ENCODE measurements around the gene AGA.

AGA gene

DNA sequence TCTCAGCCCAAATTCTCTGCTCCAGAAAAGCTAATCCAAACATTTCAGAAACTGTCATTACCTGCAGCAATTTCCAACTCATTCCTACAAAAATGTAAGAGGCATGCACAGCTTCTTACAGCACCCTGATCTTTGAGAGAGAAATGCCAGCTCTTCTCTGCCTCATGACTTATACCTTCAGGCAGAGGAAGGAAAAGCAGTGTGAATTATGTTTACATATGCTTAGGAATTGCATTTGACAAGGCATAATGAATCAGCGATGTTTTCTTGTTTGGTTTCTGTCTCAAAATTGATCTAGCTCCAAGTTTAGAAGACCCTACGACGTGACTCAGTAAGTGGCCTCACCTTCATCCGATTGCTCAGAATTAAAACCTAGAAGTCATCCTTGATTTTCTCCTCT lies 21.8 kb upstream of the AGA start:
- DNase-seq (no peak), ATAC-seq (replicated peaks) (no peak)
- H3K27me3 Mint-ChIP-seq = no peaks in the 10 kb centered on the region
- no peaks in the 10 kb centered on the region for H3K9me3 Mint-ChIP-seq
- H3K4me3 Mint-ChIP-seq = no peak overlapping the region
- no peak overlapping the region for H3K27ac Mint-ChIP-seq
- peaks cover 0 to 3% of the 10 kb centered on the region in 2 donors for H3K4me1 Mint-ChIP-seq (ENCODE audit: low read depth in 2 of 2)
- no peaks in the 10 kb centered on the region for H3K36me3 Mint-ChIP-seq (ENCODE audit: insufficient read depth)

DNA sequence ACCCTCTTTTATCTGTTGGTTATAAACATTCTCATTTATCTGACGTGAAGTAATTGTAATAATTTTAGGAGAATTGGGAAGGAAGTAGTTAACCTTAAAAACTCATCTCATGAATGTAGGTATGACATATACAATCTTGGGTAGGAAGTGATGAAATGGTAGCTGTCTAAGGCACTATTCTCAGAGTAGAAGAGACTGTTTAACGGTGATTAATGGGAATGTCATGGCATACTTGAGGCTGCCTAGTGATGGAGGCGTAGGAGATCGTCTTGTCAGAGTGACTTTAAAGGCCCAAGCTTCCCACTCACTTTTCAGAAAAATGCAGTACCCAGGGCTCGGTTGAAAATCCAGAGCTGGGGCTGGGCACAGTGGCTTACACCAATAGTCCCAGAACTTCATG lies 19.4 kb upstream of the AGA start:
- no peak overlapping the region for H3K27ac Mint-ChIP-seq
- no peaks in the 10 kb centered on the region for H3K9me3 Mint-ChIP-seq
- H3K27me3 Mint-ChIP-seq = no peaks in the 10 kb centered on the region
- ATAC-seq (replicated peaks) (no peak), DNase-seq (no peak)
- H3K4me3 Mint-ChIP-seq = no peak overlapping the region
- peaks cover 0 to 3% of the 10 kb centered on the region in 2 donors for H3K4me1 Mint-ChIP-seq (ENCODE audit: low read depth in 2 of 2)
- no peaks in the 10 kb centered on the region for H3K36me3 Mint-ChIP-seq (ENCODE audit: insufficient read depth)

DNA sequence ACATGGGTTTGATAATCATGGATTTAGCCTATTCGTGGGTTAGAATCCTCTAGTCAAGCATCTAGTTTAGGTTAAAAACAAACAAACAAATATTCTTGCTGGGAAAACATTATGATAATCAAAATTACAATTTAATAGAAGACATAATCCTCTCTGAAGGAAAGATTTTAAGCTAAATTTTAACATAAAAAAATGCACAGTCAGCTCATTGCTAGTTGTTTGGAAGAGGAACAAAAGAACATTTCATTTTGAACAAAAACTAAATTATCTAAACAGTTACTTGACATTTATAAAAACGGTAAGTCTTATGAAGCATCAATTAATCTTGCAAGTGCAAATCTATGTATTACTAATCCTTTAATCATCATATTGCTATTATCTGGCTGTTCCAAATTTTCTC lies 18.2 kb upstream of the AGA start:
- ATAC-seq (replicated peaks) (no peak), DNase-seq (no peak)
- peaks cover 0 to 3% of the 10 kb centered on the region in 2 donors for H3K4me1 Mint-ChIP-seq (ENCODE audit: low read depth in 2 of 2)
- no peak overlapping the region for H3K4me3 Mint-ChIP-seq
- H3K9me3 Mint-ChIP-seq = no peaks in the 10 kb centered on the region
- no peaks in the 10 kb centered on the region for H3K36me3 Mint-ChIP-seq (ENCODE audit: insufficient read depth)
- no peaks in the 10 kb centered on the region for H3K27me3 Mint-ChIP-seq
- no peak overlapping the region for H3K27ac Mint-ChIP-seq

DNA sequence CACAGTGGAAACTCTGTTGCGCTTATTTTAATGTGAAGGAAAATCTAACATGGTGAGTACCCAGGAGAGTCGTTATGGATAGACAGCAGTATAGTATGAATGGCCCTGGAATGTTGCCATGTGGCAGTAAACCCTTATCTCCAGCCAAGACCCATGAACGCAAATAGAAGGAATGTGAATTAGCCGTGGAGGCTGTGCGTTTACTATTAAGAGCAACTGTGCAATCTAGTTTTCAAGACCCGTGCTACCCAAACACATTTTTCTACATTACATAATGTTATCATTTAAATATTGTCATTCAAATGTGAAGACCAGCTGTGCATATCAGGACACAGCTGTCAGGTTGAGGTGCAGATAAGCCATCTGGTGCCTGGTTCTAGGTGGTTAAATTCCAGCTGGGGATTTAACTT lies 13.3 kb upstream of the AGA start:
- no peak for ATAC-seq (replicated peaks)
- H3K4me3 Mint-ChIP-seq = no peak overlapping the region
- H3K4me1 Mint-ChIP-seq (ENCODE audit: low read depth in 2 of 2) = no peaks in the 10 kb centered on the region
- no peaks in the 10 kb centered on the region for H3K9me3 Mint-ChIP-seq
- no peak for DNase-seq
- no peaks in the 10 kb centered on the region for H3K27me3 Mint-ChIP-seq
- H3K36me3 Mint-ChIP-seq (ENCODE audit: insufficient read depth) = no peaks in the 10 kb centered on the region
- H3K27ac Mint-ChIP-seq = no peak overlapping the region

DNA sequence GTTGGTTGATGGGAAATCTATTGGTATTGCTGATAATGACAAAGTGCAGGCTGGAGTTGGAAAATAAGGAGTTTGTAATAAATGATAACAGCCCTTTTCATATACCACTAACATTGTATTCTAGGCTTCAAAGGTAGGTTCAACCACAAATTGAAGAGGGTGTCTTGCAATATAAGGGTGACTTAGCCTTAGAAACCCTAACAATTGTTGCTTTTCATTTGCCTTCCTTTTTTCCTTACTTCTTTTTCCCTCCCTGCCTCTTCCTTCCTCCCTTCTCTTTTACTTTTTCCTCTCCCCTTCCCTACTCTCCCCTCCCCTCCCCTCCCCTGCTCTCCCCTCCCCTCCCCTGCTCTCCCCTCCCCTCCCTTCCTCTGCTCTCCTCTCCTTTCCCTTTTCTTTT lies 10.9 kb upstream of the AGA start:
- H3K27me3 Mint-ChIP-seq = no peaks in the 10 kb centered on the region
- no peak overlapping the region for H3K4me3 Mint-ChIP-seq
- no peaks in the 10 kb centered on the region for H3K36me3 Mint-ChIP-seq (ENCODE audit: insufficient read depth)
- H3K27ac Mint-ChIP-seq = no peak overlapping the region
- H3K9me3 Mint-ChIP-seq = no peaks in the 10 kb centered on the region
- no peak for DNase-seq
- no peaks in the 10 kb centered on the region for H3K4me1 Mint-ChIP-seq (ENCODE audit: low read depth in 2 of 2)
- ATAC-seq (replicated peaks) = no peak

DNA sequence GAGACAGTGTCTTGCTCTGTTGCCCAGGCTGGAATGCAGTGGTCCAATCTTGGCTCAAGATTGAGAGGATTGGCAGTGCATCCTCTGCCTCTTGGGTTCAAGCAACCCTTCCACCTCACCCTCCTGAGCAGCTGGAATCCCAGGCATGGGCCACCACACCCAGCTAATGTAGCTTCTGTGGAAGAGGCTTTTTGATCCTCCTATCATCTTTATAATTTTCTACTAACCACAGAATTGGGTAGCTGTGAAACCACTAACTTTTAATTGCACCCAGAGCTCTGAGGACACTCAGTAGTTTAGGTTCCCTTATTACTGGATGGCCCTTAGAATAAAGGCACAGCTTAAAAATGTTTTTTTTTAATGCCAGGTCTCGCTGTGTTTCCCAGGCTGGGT lies 8.9 kb upstream of the AGA start:
- ATAC-seq (replicated peaks) = no peak
- Mint-ChIP-seq H3K9me3 (no peaks in the 10 kb centered on the region), H3K27ac (no peak overlapping the region), H3K36me3 (ENCODE audit: insufficient read depth) (no peaks in the 10 kb centered on the region), H3K4me3 (no peak overlapping the region), H3K4me1 (ENCODE audit: low read depth in 2 of 2) (peaks cover 0 to 6% of the 10 kb centered on the region in 2 donors), H3K27me3 (no peaks in the 10 kb centered on the region)
- no peak for DNase-seq

DNA sequence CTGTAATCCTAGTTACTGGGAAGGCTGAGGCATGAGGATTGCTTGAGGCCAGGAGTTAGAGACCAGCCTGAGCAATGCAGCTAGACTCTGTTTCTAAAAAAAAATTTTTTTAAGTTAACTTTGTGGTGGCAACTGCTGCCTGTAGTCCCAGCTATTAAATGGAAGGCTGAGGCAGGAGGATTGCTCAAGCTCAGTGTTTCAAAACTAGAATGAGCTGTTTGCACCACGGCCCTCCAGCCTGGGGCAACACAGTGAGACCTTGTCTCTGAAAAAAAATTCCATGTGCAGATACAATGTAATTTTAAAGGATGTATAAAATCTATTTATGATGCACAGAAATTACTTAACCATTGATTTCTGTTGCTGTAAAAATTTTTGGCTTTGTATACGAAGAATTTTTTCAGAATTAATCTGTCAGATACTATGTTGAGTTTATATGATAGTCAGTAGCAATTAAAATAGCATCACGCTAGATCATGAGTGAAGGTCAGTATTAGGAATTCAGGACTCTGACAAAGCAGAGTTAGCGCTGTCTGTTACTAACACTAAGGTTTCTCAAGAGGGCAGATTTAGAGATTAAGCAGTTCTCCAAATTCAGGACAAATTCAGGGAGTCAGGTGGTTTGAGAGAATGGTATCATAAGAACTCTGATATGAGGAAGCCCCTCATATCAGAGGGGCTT lies 8.3 kb upstream of the AGA start:
- DNase-seq (no peak), ATAC-seq (replicated peaks) (no peak)
- no peaks in the 10 kb centered on the region for H3K9me3 Mint-ChIP-seq
- H3K36me3 Mint-ChIP-seq (ENCODE audit: insufficient read depth) = no peaks in the 10 kb centered on the region
- peaks cover 0 to 6% of the 10 kb centered on the region in 2 donors for H3K4me1 Mint-ChIP-seq (ENCODE audit: low read depth in 2 of 2)
- no peak overlapping the region for H3K27ac Mint-ChIP-seq
- no peaks in the 10 kb centered on the region for H3K27me3 Mint-ChIP-seq
- no peak overlapping the region for H3K4me3 Mint-ChIP-seq

DNA sequence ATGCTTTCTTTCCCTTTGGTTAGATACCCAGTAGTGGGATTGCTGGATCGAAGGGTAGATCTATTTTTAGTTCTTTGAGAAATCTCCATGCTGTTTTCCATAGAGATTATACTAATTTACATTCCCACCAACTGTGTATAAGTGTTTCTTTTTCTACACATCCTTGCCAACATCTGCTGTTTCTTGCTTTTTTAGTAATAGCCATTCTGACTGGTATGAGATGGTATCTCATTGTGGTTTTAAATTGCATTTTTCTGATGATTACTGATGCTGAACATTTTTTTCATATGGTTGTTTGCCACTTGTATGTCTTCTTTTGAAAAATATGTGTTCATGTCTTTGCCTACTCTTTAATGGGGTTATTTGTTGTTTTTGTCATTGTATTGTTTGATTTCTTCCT lies 6.6 kb upstream of the AGA start:
- H3K9me3 Mint-ChIP-seq = no peaks in the 10 kb centered on the region
- H3K27me3 Mint-ChIP-seq = no peaks in the 10 kb centered on the region
- ATAC-seq (replicated peaks) (no peak), DNase-seq (no peak)
- H3K36me3 Mint-ChIP-seq (ENCODE audit: insufficient read depth) = no peaks in the 10 kb centered on the region
- H3K27ac Mint-ChIP-seq = no peak overlapping the region
- H3K4me3 Mint-ChIP-seq = no peak overlapping the region
- peaks cover 0 to 6% of the 10 kb centered on the region in 2 donors for H3K4me1 Mint-ChIP-seq (ENCODE audit: low read depth in 2 of 2)

DNA sequence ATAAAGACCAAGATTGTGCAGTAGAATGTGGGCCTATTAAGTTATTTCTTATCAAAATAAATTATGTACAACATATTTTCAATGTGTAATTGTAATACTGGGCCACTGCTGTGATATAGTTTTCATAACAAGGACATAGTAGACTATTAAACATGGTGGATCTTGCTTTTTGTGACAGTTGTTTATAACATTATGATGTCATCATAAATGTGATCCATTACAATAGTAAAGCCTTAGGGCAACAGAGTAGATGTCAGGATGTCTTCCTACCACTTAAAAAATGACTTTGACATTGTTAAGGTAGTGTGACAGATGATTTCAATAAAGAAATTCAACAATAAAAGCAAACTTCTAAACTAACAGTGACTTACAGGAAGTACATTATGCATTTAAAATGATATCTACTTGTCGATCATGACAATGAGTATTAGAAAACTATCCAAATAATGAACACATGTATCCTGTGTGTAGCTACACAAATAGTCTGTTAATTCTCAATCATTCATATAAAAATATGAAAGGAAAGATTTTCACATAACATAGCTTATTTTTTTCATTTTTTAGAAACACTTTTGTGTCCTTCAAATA lies 5.3 kb upstream of the AGA start:
- H3K9me3 Mint-ChIP-seq = no peaks in the 10 kb centered on the region
- peaks cover 2% of the 10 kb centered on the region for H3K36me3 Mint-ChIP-seq (ENCODE audit: insufficient read depth)
- no peaks in the 10 kb centered on the region for H3K27me3 Mint-ChIP-seq
- ATAC-seq (replicated peaks) = no peak
- H3K4me3 Mint-ChIP-seq = no peak overlapping the region
- peaks cover 0 to 12% of the 10 kb centered on the region in 2 donors for H3K4me1 Mint-ChIP-seq (ENCODE audit: low read depth in 2 of 2)
- DNase-seq = no peak
- H3K27ac Mint-ChIP-seq = peak overlapping the region in 1 of 2 donors; percentile 10

DNA sequence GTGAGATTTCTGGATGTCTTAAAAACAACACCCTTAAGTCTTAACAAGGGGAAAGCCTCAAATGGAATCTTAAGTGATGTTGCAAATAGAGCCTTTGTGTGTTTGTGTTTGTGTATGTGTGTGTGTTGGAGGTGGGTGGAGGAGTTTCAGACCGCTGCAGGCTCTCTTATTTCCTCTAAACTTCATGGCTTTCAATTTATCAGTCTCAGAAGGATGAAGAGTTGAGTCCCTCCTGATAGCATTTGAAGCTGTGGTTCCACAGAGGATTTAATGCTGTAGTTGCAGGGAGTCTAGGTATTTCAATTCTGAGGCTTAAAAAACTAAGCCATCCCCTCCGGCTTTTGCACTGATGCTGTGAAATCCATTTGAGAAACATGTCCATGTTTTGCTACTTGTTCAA lies 4.3 kb upstream of the AGA start:
- ATAC-seq (replicated peaks) (no peak), DNase-seq (no peak)
- Mint-ChIP-seq H3K9me3 (no peaks in the 10 kb centered on the region), H3K27me3 (no peaks in the 10 kb centered on the region), H3K4me3 (no peak overlapping the region), H3K4me1 (ENCODE audit: low read depth in 2 of 2) (peaks cover 3 to 14% of the 10 kb centered on the region in 2 donors), H3K27ac (no peak overlapping the region), H3K36me3 (ENCODE audit: insufficient read depth) (peaks cover 10% of the 10 kb centered on the region)

DNA sequence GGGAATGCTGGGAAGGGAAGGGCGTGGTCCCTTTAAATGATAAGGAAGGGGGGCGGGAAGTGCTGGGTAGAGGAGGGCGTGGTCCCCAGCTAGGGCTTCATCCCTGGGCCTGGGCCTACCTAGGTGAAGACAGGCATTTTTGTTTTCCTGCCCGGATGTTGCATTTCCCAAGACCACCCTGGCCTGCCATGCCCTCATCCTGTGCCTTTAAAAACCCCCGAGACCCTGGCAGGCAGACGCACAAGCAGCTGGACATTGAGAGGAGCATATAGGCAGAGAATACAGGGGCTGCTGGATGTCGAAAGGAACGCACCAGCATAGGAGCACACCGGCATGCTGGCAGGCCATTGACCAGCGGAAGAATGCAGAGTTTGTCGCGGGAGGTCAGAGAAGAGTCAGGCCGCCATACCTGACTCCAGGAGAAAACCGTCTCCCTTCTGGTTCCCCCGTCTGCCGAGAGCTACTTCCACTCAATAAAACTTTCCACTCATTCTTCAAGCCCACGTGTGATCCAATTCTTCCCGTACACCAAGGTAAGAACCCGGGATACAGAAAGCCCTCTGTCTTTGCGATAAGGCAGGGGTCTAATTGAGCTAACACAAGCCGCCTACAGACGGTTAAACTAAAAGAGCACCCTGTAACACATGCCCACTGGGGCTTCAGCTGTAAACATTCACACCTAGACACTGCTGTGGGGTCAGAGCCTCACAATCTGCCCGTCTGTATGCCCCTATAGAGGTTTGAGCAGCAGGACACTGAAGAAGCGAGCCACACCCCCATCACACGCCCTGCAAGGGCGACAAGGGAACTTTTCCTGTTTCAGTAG lies 2.9 kb upstream of the AGA start:
- H3K27me3 Mint-ChIP-seq = no peaks in the 10 kb centered on the region
- peaks cover 16% of the 10 kb centered on the region for H3K36me3 Mint-ChIP-seq (ENCODE audit: insufficient read depth)
- H3K4me3 Mint-ChIP-seq = peak overlapping the region in 1 of 2 donors; percentile 28
- H3K4me1 Mint-ChIP-seq (ENCODE audit: low read depth in 2 of 2) = peaks cover 13 to 29% of the 10 kb centered on the region in 2 donors
- no peak for ATAC-seq (replicated peaks)
- H3K9me3 Mint-ChIP-seq = no peaks in the 10 kb centered on the region
- no peak overlapping the region for H3K27ac Mint-ChIP-seq
- DNase-seq = no peak

DNA sequence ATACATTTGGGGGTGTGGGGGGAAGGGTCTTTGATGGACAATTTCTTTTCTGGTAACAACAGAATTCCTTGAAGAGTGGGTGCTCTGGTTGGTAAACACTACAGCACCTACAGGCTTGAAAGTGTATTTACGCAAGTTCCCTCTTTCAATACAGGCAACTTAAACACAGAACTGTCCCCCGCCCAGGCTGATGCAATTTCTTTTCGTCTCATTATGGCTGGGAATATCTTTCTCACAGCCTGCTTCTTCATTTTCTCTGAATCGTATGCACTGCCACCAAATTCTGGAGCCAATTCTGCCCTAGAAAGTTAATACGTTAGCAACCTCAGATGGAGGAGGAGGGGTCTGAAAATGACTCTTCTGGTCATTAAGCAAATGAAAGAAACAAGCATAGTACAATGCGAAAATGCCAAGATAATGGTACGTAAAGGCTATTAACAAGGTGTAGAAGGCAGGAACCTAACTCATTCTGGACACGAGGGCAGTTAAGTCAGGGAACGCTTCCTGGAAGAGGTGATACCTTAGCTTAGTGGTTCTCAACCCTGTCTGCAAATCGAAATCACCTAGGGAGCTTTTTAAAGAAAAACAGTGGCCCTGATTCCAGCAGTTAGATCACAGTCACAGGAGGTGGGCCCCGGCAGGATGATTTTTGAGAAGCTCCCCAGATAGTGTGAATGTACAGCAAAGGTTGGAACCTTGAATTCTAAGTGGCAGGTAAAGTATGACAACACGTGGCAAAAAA lies 1.0 kb downstream of the AGA start:
- peak overlapping the region; percentile 77 to 86 for H3K4me3 Mint-ChIP-seq
- no peaks in the 10 kb centered on the region for H3K9me3 Mint-ChIP-seq
- H3K27ac Mint-ChIP-seq = peak overlapping the region; percentile 89 to 98
- H3K4me1 Mint-ChIP-seq (ENCODE audit: low read depth in 2 of 2) = peaks cover 13 to 30% of the 10 kb centered on the region in 2 donors
- H3K36me3 Mint-ChIP-seq (ENCODE audit: insufficient read depth) = peaks cover 16% of the 10 kb centered on the region
- no peaks in the 10 kb centered on the region for H3K27me3 Mint-ChIP-seq
- DNase-seq = peak in 1 of 3 experiments; percentile 3
- no peak for ATAC-seq (replicated peaks)

DNA sequence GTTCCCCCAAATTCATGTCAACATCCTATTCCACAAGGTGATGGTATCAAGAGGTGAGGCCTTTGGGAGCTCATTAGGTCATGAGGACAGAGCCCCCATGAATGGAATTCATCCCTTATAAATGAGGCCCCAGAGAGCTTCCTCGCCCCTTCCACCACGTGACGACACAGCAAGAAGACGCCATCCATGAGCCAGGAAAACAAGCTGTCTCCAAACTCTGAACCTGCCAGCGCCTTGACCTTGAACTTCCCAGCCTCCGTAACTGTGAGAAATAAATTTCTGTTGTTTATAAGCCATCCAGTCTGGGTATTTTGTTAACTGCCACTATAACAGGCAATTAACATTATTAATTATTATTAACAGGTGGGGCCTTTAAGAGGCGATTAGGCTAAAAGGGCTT lies 5.8 kb downstream of the AGA start:
- no peak for DNase-seq
- Mint-ChIP-seq H3K9me3 (no peaks in the 10 kb centered on the region), H3K27me3 (no peaks in the 10 kb centered on the region), H3K27ac (no peak overlapping the region), H3K36me3 (ENCODE audit: insufficient read depth) (peaks cover 42% of the 10 kb centered on the region), H3K4me1 (ENCODE audit: low read depth in 2 of 2) (peaks cover 9 to 27% of the 10 kb centered on the region in 2 donors), H3K4me3 (no peak overlapping the region)
- no peak for ATAC-seq (replicated peaks)
